GM10266 (cell line): Measurements from ENCODE around the gene CSRP2.

Experiments used
- DNase-seq: peaks from one replicate; pipeline ENCODE4 v3.0.0; 2012; ENCODE audit errors: extremely low spot score
- TF ChIP-seq, protein P1 (sequence below): IDR thresholded peaks from 2 replicates; pipeline ENCODE4 v1.5.1; 2012; ENCODE audit warnings: mild to moderate bottlenecking, low read depth; ENCODE audit not compliant: control insufficient read depth, insufficient read depth; ENCODE audit errors: missing control alignments

CSRP2 gene

DNA sequence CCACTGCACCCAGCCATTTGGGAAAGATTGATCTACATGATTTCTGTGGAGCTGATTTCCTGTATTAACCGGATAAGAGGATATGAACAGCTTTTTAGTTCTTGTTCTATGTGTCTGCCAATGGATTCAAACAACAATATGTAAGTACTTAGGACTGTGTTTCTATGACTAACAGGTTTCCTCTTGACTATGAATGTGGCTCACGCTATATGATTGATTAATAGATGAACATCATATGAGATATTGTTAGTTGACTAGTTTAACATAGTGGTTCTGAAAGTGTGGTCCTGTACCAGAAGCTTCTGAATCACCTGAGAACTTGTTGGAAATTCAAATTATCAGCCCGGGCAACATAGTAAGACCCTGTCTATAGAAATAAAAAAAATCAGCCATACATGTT lies 12.8 kb upstream of the CSRP2 start:
- TF ChIP-seq, protein P1, sequence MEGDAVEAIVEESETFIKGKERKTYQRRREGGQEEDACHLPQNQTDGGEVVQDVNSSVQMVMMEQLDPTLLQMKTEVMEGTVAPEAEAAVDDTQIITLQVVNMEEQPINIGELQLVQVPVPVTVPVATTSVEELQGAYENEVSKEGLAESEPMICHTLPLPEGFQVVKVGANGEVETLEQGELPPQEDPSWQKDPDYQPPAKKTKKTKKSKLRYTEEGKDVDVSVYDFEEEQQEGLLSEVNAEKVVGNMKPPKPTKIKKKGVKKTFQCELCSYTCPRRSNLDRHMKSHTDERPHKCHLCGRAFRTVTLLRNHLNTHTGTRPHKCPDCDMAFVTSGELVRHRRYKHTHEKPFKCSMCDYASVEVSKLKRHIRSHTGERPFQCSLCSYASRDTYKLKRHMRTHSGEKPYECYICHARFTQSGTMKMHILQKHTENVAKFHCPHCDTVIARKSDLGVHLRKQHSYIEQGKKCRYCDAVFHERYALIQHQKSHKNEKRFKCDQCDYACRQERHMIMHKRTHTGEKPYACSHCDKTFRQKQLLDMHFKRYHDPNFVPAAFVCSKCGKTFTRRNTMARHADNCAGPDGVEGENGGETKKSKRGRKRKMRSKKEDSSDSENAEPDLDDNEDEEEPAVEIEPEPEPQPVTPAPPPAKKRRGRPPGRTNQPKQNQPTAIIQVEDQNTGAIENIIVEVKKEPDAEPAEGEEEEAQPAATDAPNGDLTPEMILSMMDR, result no peak

DNA sequence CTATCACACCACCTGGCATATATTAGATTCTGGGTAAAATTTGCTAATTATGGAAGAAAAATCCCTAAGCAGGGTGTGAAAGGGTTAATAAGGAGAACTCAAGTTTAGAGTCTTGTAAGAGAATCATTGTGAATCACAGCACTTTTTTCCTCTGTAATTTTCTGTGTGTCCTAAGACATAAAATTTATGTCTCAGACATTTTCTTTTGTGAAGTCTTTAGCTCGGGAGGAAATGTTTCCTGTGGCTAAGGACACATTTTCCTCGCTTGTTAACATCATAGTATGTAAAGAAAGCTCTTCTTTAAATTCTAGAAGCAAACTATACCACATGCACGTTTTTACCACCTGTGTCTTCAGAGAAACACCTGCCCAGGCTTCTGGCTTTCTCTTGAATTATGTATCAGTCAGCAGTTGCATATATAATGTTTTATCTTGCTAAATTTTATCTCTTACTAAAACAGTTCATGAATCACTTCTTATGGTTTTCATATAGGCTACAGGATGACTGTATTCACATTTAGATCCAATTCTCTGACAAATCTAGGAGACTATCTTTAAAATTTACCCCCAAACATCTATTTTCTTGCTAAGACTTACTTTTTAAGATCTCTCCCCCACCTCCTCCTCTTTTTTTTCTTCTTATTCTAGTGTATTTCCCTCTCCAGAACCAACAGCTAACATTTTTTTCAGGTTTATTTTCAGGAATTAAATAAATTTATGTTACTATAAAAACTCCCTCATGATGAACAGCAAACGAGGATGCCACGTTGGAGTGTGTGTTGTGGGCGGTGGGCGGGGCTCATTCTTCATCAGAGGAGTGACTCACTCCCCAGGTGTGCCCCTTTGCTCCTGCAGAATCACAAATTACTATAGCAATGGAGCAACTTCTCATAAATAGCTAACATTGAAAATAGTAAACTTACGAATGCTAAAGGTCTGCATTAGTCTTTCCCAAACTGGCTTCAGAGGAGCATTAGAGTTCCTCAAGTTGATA lies 11.6 kb upstream of the CSRP2 start:
- TF ChIP-seq, protein P1, result no peak
- no peak for DNase-seq

More for the DNA sequence above, 12.8 kb upstream of the CSRP2 start:
- no peak for DNase-seq

DNA sequence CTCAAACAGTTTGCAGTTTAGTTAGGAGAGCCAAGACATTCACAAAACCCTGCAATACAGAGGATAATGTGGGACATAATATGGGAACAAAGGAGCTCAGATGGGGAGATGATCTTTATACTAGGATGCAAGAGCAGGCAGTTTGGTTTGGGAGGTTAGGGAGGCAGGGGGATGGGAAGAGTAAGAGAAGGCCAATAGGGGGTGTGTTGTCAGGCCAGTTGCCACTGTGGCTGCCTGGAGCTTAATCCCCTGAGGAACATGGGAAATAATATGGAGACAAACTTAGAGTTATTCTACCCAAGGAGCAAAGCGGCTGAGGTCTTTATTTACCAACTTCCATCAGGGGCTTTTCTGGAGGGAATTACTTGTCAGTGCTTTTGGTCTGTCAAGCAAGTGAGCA lies 10.0 kb upstream of the CSRP2 start:
- TF ChIP-seq, protein P1, result no peak
- DNase-seq, result no peak

DNA sequence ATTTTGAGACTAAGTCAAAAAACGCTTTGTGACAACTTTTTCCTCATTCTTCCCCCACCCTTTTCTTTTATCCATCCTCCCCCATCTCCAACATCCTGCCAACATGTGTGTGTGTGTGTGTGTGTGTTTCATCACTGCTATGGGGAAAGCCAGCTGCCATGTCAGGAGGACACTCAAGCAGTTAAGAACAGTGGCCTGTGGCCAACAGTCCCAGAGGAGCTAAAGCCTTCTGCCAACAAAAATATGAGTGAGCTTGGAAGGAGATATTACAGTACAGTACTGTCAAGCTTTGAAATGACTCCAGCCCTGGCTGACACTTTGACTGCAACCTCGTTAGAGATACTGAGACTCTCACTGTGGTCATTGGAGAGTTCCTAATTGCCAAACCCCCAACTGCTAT lies 5.0 kb upstream of the CSRP2 start:
- no peak for DNase-seq

DNA sequence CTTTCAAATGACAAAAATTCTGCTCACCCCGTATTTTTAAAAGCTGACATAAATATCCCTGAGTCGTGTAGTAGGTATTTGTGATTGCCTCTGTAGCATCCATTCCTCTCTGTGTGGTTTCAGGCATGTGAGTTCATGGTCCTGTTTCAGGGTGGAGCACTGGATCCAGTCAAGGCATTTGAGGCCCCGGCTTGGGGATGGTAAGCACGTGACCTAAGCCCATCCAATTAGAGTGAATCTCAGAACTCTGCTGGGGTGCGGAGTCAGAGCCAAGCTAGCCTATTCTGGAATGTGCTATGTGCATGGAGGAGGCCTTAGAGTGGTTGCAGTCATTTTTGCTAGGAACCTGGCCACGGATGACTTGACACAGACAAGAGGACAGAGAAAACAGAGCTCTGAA lies 4.3 kb upstream of the CSRP2 start:
- TF ChIP-seq, protein P1, result no peak
- DNase-seq, result no peak

More for the DNA sequence above, 5.0 kb upstream of the CSRP2 start:
- TF ChIP-seq, protein P1, result no peak

- DNase-seq, result no peak
- TF ChIP-seq, protein P1, result no peak
Observed at GRCh38 chr12:76882367-76882766, 3.5 kb upstream of the CSRP2 start.

- no peak for DNase-seq
- TF ChIP-seq, protein P1, result no peak
Observed at GRCh38 chr12:76881142-76881541, 2.3 kb upstream of the CSRP2 start.
